NCI-H345 treated with DMSO at 0.1 percent for 48 hours (cell line): ENCODE data around the gene FOXD1.
A peak's percentile ranks its signal among the peaks of the same experiment; 100 is the strongest.
"Not testable (repeated sequence)": the region's sequence is repeated elsewhere in the genome, so short reads cannot be mapped to it uniquely, and the experiment has no call there.

ENCODE experiments used
- DNase-seq: peaks from one replicate; lab custom pipeline; 2025; ENCODE audit not compliant: unreplicated experiment; lab: John Stamatoyannopoulos, UW

Gene FOXD1

DNA sequence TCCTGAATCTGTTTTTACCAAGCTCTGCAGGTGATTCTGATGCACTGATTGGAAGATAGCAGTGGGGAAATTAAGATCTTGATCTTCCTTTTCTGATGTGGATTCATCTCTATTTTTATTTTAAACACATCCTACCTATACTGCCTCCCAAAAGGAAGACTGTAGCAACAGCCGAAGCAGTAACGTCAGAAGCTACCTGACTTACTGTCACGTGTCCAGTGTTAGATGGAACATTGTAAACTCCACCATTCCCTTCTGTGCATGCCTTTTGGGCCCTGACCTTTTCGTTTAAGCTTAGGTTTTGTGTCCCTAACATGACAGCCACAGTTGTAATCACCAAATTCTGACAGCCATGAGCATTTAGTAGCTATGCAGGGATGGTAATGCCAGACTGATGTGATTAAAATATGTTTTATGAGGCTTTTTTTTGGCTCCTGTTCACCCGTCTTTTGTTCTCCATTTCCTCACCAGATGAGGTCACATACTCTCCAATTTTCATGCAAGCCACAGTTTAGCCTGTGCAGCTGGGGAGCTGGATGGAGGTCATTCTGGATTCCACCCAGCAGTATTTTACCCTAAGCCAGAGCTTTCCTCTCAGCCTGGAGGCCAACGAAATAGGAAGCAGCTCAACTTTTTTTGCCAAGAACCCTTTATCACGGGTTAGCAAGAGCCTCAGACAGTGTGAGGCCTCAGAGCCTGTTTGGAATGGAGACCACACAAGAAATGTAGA, 15.6 kb upstream of the FOXD1 start:
- no peak for DNase-seq

DNA sequence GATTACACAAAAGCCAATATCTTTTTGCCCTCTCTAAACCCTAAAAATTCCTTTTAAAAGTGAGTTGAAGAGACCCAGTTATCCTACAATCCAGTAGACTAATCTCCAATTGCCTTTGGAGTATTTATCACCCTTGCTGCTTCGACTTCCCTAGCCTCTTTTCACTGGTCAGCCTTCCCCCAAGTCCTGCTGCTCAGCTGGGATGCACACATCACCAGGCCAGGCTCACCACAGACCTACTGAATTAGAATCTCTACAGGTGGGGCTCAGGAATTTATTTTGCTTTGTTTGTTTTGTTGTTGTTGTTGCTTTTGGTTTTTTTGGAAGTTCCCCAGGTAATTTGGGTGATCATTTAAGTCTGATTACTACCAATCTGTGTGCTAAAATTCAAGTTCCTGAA, 11.6 kb upstream of the FOXD1 start:
- no peak for DNase-seq

DNA sequence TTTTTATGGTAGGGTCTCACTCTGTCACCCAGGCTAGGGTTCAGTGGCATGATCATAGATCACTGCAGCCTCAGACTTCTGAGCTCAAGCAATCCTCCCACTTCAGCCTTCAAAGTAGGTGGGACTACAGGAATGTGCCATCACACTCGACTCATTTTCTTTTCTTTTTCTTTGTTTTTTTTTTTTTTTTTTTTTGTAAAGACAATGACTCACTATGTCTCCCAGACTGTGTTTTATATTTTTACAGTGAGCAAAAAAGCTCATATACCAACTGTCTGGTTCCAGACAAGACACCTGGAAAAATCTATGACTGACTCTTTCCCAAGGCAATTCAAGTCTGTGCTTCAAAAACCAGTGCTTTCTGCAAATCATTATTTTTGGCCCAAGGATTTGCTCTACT, 10.8 kb upstream of the FOXD1 start:
- DNase-seq = no peak

DNA sequence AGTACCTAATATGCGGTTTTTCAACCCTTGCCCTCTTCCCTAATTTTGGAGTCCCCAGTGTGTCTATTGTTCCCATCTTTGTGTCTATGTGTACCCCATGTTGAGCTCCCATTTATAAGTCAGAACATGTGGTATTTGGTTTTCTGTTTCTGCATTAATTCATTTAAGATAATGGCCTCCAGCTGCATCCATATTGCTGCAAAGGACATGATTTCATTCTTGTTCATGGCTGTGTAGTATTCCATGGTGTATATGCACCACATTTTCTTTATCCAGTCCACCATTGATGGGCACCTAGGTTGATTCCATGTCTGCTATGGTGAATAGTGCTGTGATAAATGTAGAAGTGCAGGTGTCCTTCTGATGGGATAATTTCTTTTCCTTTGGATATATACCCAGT, 7.9 kb upstream of the FOXD1 start:
- DNase-seq = not testable (repeated sequence)

DNA sequence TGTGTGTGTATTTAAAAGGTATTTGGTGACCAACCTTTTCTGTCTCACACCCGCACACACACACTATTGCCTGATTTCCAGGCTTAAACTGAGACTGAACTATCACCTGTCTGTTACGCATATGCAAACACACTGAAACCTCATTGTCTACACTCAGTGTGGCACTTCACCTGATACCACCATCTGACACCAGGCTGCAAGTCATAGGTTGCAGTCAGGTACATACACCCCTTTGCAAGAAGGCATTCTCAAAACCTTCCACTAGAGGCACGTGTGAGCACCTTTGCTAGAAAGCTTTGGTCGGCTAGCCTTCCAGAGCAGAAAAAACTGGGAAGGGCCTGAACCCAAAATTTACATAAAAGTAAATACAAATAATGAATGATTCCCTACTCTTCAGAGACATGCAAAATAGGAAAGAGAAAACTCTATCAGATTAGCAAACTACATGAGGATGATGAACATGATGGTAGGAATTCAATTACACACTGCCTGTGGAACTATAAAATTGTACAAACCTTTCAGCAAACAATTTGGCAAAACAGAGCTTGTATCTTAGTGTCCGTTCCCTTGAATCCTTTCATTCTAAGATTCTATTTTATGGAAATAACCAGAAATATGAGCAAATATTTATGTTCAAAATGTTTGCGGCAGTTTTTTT, 5.9 kb upstream of the FOXD1 start:
- DNase-seq = peak; percentile 85

DNA sequence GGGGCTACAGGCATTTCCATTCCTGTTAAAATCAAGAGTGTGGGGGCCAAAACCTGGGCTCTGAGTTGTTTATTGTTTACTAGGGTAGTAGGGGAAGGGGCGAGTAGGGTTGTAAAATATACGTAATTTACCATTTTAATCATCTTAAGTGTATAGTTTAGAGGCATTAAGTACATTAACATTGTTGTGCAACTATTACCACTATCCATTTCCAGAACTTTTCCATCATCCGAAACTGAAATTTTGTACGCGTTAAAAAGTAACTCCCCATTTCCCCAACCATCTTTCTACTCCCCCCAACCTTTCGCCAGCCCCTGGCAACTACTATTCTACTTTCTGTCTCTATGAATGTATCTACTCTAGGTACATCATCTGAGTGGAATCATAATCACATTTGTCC, 3.6 kb upstream of the FOXD1 start:
- no peak for DNase-seq

DNA sequence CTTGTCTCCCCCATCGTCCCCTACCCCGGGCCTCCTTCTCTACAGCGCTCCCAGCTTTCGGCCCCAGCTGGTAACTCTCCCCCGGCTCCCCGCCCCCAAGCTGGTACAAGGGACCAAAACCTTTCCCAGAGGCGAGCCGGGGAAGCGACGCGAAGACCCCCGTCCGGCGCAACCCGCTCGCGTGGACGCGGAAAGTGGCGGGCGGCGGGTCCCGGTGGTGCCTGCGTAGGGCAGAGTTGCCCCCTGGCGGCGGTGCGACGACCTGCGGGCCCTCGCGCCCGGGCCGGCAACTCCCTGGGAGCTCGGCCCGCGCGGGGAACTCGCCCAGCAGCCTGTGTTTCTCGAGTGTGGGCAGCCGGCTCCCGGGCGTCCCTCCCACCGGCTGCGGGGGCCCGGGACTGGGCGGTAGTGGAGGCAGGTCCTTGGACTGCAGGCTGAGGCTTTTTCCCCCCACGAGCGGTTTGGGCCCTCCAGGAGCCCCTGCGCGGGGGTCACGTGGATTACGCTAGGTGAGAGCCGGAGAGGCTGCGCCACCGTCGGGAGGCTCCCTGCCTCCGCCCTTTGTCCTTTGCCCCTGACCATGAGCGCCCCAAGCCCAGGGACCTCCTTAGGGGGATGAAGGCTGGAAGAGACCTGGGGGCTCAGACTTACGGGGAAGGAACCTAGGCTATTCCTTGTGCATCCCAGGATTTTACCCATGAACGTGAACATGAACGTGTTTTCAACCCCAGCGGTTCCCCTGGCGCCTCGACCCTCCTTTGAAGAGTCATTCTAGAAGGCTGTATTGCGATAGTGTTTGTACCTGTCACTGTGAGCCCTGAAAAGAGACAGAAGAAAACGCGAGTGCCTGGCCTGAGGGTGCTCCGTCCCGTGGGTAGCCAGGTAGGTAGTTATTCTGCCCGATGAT, 2.9 kb upstream of the FOXD1 start:
- DNase-seq = no peak

DNA sequence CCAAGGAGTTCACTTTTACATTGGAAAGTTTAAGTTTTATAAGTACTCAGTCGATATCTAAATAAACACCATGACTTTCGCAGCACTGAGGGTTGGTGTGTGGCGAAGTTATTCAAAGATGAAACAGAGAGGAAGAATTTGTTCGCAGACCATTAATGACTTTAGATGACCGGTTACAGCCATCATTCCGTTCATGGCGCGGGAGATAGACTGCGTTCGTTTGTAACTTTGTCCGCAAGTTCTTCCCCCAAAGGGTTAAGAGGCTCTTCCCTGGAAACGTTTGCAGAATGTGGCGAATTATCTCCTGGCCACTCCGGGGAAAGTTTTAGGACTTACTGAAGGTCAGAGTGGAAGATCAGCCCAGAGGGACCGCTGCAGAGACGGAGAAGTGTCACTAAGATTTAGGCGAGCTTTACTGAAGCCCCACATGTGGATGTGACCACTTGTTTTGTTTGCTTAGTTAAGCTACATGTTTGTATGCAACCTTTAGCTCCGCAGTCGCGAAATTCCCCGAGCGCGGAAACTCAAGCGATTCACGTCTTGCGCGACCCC, 2.2 kb upstream of the FOXD1 start:
- no peak for DNase-seq

DNA sequence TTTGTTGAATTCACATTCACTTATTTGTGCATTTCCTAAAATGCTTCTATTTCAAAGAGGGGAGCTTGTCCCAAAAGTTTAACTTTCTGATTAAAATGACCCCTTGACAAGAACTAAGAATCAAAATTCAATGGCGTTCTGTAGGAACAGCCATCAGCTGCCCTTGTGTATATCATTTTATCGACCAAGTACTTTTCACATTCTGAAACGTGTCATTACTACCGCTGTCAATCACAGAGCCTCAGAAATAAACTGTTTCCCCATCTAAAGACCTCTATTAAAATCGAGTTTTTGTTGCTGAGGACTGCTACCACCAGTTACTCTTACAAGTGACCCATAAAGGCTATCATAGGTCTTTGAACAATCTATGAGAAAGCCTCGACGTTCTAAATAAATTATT, 1.6 kb upstream of the FOXD1 start:
- DNase-seq = no peak

DNA sequence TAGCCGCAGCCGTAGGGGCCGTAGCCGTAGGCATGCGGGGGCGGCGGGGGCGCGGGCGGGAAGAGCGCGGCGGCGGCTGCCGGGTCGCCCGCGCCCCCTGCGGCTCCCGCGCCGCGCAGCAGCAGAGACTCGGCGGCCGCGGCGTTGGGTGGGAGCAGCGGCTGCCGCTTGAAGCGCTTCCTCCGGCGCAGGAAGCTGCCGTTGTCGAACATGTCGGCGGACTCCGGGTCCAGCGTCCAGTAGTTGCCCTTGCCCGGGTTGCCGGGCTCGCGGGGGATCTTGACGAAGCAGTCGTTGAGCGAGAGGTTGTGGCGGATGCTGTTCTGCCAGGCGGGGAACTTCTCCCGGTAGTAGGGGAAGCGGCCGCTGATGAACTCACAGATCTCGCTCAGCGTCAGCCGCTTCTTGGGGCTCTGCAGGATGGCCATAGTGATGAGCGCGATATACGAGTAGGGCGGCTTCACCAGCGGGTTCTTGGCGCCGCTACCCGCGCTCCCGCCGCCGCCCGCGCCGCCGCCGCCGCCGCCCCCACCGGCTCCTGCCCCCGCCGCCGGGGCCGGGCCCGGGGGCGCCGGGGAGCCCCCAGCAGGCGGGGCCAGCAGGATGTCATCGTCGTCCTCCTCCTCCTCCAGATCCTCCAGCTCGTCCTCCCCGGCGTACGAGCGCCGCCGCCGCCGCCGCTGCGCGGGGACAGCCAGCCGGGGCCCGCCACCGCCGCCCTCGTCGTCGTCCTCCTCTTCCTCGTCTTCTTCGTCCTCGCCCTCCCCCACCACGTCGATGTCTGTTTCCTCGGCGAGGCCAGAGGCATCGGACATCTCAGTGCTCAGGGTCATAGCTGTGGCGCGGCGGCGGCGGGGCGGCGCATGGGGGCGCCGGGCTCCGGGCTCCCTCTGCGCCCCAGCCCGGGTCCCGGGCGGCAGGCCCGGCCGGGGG, 781 bp downstream of the FOXD1 start:
- DNase-seq = no peak

DNA sequence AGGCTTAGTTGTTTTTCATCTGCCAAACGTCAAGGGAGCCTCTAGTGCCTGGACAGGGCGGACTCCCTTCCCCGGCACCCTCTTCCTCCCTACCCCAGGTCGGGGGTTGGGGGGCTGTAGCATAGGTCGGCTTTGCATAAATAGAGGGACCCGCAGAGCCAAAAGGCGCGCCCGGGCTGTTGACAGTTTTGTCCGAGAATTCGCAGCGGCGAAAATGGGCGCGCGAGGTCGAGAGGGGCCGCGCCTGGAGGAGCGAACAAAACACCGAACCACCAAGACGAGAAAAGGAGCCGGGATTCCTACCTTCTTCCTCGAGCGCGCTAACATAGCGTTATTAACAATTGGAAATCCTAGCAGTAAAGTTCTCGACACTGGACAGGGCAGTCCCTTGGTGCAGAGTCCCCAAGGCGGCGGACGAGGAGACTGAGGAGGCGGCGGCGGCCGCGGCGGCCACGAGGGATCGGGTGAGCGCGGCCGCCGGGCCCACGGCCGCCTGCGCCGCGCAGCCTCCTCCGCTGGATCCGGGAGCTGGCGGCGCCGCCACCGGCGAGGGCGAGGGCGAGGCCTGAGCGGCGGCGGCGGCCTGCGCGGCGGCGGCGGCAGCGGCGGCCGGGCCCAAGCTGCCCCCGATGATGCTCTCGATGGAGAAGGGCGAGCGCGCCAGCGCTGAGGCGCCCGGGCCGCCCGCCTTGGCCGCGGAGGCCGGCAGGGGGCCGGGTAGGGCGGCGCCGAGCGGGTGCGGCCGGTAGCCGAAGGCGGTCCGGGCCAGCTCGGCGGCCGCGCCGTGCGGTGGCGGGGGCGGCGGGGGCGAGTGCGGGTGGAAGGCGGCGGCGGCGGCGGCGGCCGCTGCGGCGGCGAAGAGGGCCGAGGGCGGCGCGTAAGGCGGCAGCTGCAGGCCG, 1.7 kb downstream of the FOXD1 start:
- no peak for DNase-seq

DNA sequence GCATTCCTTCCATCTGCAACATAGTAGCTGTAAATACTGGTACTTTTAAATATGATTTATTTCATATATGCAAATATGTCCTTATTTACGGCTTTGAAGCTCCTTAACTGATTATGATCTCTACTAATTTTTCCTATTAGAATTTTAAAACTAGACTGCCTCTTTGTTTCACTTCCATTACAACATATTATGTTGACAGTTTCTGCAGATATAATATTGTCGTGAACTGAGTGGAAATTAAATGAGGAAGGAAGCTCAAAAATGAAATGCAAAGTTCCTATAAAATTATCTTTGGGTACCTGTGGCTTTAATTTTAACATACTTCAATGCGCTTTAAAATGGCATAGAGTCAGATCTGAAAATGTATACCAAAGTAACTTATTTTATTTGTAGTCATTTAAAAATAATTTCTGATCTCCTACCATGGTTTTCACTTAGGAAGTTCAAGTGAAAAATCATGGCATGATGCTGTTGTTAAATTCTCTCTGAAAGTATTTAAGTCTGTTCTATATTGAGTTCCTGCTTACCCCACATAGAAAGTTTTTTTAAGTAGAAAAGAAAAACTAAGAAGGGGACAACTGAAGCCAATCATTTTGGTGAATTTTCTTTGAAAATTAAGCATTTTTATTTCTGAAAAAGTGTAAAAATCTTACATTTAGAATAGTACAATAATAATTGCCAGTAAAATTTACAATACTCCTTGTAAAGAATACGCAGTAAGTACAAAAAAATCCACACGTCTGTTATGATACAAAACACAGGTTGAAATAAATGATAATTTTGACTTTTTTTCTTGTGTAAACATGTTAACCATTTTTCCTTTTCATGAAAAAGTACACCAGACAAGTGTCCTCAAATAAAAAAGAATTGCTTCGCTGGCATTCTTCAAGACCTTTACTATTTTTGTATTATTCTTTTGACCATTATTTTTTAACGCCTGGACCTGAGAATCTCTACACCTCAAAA, 2.6 kb downstream of the FOXD1 start:
- DNase-seq = no peak

DNA sequence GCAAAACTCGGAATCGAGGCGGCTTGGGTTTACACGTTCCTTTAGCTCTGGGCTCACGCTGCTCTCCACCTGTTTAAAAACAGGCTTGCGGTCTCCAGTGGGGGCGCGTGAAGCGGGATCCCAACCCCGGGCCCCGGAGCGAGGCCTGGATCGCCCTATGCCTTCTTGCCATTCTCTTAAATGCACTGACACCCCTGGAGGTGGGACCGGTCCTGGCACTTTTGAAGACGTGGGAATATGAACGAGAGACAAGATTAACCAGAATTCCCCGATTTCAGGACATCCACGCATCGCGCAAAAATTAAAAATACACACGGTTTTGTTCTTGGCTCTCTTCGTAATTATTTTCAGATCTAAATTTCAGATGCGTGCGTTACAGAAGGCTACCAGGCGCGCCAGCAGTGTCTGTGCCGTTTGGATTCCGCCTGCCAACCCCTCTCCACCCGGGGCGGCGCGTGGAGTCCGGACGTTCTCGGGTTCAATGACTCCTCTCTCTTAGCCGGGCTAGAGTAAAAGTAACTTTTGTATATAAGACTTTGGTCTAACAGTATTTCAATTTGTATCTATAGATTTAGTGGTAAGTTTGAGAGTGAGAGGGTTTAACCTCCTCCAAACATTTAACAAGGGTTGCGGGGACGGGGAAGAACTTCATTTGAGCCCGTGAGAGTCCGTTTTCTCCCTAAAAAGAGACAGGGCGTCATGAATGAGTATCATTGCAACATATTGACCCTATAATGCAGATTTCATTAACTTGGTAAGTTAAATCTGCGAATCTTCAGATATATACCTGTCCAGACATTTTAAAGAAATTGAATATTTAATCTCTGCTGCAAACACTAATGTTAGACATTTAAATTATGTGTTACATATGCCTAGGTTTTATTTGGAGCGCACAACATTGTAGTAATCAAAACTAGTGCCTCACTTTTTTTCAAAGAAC, 3.8 kb downstream of the FOXD1 start:
- no peak for DNase-seq

DNA sequence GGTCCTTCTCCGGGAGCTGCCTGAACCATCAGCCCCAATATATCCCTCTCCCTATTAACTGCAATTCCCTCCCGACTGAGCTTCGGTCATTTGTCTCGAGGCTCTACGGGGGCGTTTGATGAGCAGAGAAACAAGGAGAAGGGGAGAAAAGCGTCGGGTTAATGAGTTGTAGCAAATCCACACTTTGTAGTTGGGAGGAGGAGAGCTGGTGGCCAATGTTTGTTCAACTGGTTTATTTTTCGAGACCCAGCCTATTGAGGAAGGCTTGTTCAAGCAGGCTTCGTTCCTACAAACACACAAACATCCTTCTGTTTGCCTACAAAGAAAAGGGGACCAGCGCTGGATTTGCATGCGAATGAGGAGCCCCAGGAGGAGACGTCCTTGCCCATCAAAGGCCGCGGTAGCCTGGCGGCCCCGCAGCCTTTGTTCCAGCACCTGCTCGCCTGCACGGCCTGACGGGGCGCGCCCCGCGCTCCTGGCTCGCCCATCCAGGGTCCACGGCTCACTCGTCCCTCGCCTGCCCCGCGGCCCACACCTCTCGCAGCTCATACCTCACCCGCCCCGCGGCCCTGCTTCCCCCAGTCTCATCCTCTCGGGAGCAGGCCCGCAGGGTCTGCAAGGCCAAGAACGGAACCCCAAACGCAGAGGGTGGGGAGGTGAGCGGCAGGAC, 4.6 kb downstream of the FOXD1 start:
- DNase-seq = peak; percentile 61

DNA sequence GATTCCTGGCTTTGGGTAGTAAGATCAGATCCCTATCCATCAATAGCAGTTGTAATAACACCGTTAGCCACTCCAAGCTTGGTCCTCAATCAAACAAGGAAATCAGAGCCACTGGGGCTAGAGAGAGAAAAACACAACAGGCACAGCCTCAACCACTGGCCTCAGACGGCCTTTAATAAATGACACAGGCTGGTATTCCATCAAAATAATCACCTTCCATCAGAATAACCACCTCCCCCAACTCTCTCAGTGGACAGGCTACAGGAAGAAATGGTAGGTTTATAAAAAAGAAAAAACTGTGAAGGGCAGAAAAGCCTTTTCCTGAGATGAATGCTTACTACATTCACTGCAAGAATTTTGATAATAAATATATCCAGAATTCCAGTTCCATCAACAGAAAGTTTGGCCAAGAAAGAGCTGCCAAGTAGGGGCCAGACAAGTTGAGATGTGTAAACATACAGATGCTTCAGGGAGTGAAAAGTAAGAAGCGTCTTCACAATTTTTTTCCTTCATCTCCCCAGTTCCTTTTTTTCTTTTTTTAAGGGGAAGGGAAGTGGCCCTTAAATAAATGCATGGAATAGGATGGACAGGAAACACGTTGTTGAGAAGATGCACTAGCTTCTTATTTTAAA, 5.5 kb downstream of the FOXD1 start:
- DNase-seq = no peak

DNA sequence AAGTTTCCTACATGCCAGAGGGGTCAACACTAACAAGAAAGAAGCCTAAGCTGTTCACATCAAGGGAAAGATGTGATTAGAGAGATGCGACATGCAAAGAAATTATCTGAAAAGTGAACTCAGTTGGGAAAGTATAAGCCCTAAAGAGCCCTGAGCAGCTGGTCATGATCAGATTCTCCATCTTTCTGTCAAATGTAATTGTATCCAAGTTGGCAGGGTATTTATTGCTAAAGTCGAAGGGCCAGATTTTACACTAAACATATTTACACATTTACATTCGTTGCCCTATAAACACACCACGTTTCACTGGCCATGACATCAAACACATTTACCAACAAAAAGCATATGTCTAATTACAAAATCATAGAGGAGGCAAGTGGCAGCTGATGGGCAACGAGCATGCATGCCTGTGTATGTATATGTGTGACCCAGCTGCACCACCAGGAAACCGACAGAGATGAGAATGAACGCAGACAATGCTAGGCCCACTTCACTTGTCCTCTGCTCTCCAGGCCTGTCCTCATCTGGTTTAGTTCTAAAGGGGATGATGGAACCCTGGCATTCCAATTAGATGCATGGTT, 6.3 kb downstream of the FOXD1 start:
- DNase-seq = no peak
